ENCODE data around the gene GNAO1.
A peak's percentile ranks its signal among the peaks of the same experiment; 100 is the strongest.

The GNAO1 gene

GRCh38 chr16:56348168-56349085 is 157.1 kb downstream of the GNAO1 start:
- DNase-seq (ENCODE audit: low read depth, low spot score) = no peak

GRCh38 chr16:56349086-56349415 is 157.8 kb downstream of the GNAO1 start:
- DNase-seq (ENCODE audit: low read depth, low spot score) = no peak

- no peak for DNase-seq (ENCODE audit: low read depth, low spot score)
Measured at GRCh38 chr16:56349711-56350161, 158.4 kb downstream of the GNAO1 start.

- DNase-seq (ENCODE audit: low read depth, low spot score) = no peak
Measured at GRCh38 chr16:56350491-56351405, 159.5 kb downstream of the GNAO1 start.

- no peak for DNase-seq (ENCODE audit: low read depth, low spot score)
Measured at GRCh38 chr16:56351481-56351880, 160.2 kb downstream of the GNAO1 start.

- DNase-seq (ENCODE audit: low read depth, low spot score) = no peak
Measured at GRCh38 chr16:56352351-56353053, 161.2 kb downstream of the GNAO1 start.

GRCh38 chr16:56353054-56353921 is 162.0 kb downstream of the GNAO1 start:
- DNase-seq (ENCODE audit: low read depth, low spot score) = no peak

- no peak for DNase-seq (ENCODE audit: low read depth, low spot score)
Measured at GRCh38 chr16:56354016-56354415, 162.7 kb downstream of the GNAO1 start.

GRCh38 chr16:56354746-56355145 is 163.5 kb downstream of the GNAO1 start:
- no peak for DNase-seq (ENCODE audit: low read depth, low spot score)

- DNase-seq (ENCODE audit: low read depth, low spot score) = no peak
Measured at GRCh38 chr16:56355221-56355620, 163.9 kb downstream of the GNAO1 start.

GRCh38 chr16:56355786-56356275 is 164.5 kb downstream of the GNAO1 start:
- DNase-seq (ENCODE audit: low read depth, low spot score) = no peak

- peak; percentile 93 for DNase-seq (ENCODE audit: low read depth, low spot score)
Measured at GRCh38 chr16:56356276-56357240, 165.3 kb downstream of the GNAO1 start.

GRCh38 chr16:56357241-56357764 is 166.0 kb downstream of the GNAO1 start:
- DNase-seq (ENCODE audit: low read depth, low spot score) = peak; percentile 72

GRCh38 chr16:56357765-56358322 is 166.6 kb downstream of the GNAO1 start:
- no peak for DNase-seq (ENCODE audit: low read depth, low spot score)

- DNase-seq (ENCODE audit: low read depth, low spot score) = no peak
Measured at GRCh38 chr16:56360117-56361008, 169.1 kb downstream of the GNAO1 start.

GRCh38 chr16:56362057-56362655 is 170.9 kb downstream of the GNAO1 start:
- no peak for DNase-seq (ENCODE audit: low read depth, low spot score)

GRCh38 chr16:56362706-56363105 is 171.4 kb downstream of the GNAO1 start:
- DNase-seq (ENCODE audit: low read depth, low spot score) = no peak
